Endothelial cell (in vitro differentiated cells): ENCODE results near the gene PRKAG2. TPM values are rescaled to one million over a fixed set of nuclear protein-coding genes. Genes with fewer than 3 reads are reported as not detected.

ENCODE experiments used
- DNase-seq: peaks from one replicate; pipeline ENCODE4 v3.0.0; 2021; ENCODE audit warnings: low spot score
- H3K27ac Mint-ChIP-seq: one replicate; pipeline ENCODE4 v1.8.0; 2021; ENCODE audit warnings: mixed read lengths, inconsistent platforms; ENCODE audit not compliant: unreplicated experiment
- H3K27me3 Mint-ChIP-seq: one replicate; pipeline ENCODE4 v1.8.0; 2021; ENCODE audit warnings: mild to moderate bottlenecking, moderate library complexity, mixed read lengths, inconsistent platforms; ENCODE audit not compliant: unreplicated experiment
- H3K36me3 Mint-ChIP-seq: one replicate; pipeline ENCODE4 v1.8.0; 2021; ENCODE audit warnings: mild to moderate bottlenecking, low read depth, mixed read lengths, inconsistent platforms; ENCODE audit not compliant: unreplicated experiment
- H3K4me1 Mint-ChIP-seq: one replicate; pipeline ENCODE4 v1.8.0; 2021; ENCODE audit warnings: mild to moderate bottlenecking, mixed read lengths, inconsistent platforms; ENCODE audit not compliant: unreplicated experiment
- H3K4me3 Mint-ChIP-seq: one replicate; pipeline ENCODE4 v1.8.0; 2021; ENCODE audit warnings: mild to moderate bottlenecking, mixed read lengths, inconsistent platforms; ENCODE audit not compliant: unreplicated experiment
- H3K9me3 Mint-ChIP-seq: one replicate; pipeline ENCODE4 v1.8.0; 2021; ENCODE audit warnings: mixed read lengths, inconsistent platforms; ENCODE audit not compliant: unreplicated experiment
- CTCF ChIP-seq: fragments of 200-600 bp; sonication (generic); IDR thresholded peaks from one replicate; pipeline ENCODE4 v1.5.0; 2021; ENCODE audit warnings: antibody characterized with exemption; ENCODE audit not compliant: unreplicated experiment
- total RNA-seq: library from RNA; stranded (reverse); fragmentation: NEBNext Ultra II Directional; extraction: Animal tissue kit (Norgen Biotek cat#: 25700); gene quantifications from one replicate; pipeline ENCODE4 v1.2.1, GENCODE V29; 2021; ENCODE audit not compliant: unreplicated experiment

PRKAG2 gene
- total RNA-seq, 1 donor from 2014 or later = 16.0 TPM

GRCh38 chr7:151652111-151652510, 224.8 kb downstream of the PRKAG2 start:
- no peaks in the 10 kb centered on the region for H3K9me3 Mint-ChIP-seq
- no peaks in the 10 kb centered on the region for H3K27me3 Mint-ChIP-seq
- TF ChIP-seq CTCF = no peak
- no peak for DNase-seq
- H3K36me3 Mint-ChIP-seq = no peaks in the 10 kb centered on the region
- no peak overlapping the region for H3K27ac Mint-ChIP-seq
- peaks cover 2% of the 10 kb centered on the region for H3K4me1 Mint-ChIP-seq
- H3K4me3 Mint-ChIP-seq = no peak overlapping the region

- DNase-seq = no peak
- no peak overlapping the region for H3K27ac Mint-ChIP-seq
- no peak for TF ChIP-seq CTCF
- H3K9me3 Mint-ChIP-seq = no peaks in the 10 kb centered on the region
- H3K4me3 Mint-ChIP-seq = no peak overlapping the region
- H3K4me1 Mint-ChIP-seq = peaks cover 2% of the 10 kb centered on the region
- H3K27me3 Mint-ChIP-seq = peaks cover 2% of the 10 kb centered on the region
- no peaks in the 10 kb centered on the region for H3K36me3 Mint-ChIP-seq
Measured at GRCh38 chr7:151650161-151650560, 226.8 kb downstream of the PRKAG2 start.

- H3K27ac Mint-ChIP-seq = no peak overlapping the region
- H3K4me1 Mint-ChIP-seq = peaks cover 2% of the 10 kb centered on the region
- TF ChIP-seq CTCF = no peak
- H3K9me3 Mint-ChIP-seq = no peaks in the 10 kb centered on the region
- DNase-seq = no peak
- H3K36me3 Mint-ChIP-seq = no peaks in the 10 kb centered on the region
- peaks cover 2% of the 10 kb centered on the region for H3K27me3 Mint-ChIP-seq
- H3K4me3 Mint-ChIP-seq = no peak overlapping the region
Measured at GRCh38 chr7:151648429-151648828, 228.5 kb downstream of the PRKAG2 start.

- Mint-ChIP-seq H3K27ac (no peak overlapping the region), H3K4me1 (peaks cover 2% of the 10 kb centered on the region), H3K4me3 (no peak overlapping the region), H3K9me3 (no peaks in the 10 kb centered on the region), H3K27me3 (peaks cover 2% of the 10 kb centered on the region), H3K36me3 (no peaks in the 10 kb centered on the region)
- no peak for TF ChIP-seq CTCF
- DNase-seq = no peak
Measured at GRCh38 chr7:151647874-151648273, 229.0 kb downstream of the PRKAG2 start.

GRCh38 chr7:151647006-151647405, 229.9 kb downstream of the PRKAG2 start:
- no peak overlapping the region for H3K4me3 Mint-ChIP-seq
- H3K9me3 Mint-ChIP-seq = no peaks in the 10 kb centered on the region
- DNase-seq = no peak
- H3K36me3 Mint-ChIP-seq = no peaks in the 10 kb centered on the region
- H3K4me1 Mint-ChIP-seq = peaks cover 2% of the 10 kb centered on the region
- TF ChIP-seq CTCF = no peak
- peaks cover 2% of the 10 kb centered on the region for H3K27me3 Mint-ChIP-seq
- H3K27ac Mint-ChIP-seq = no peak overlapping the region
